GM11168 (cell line): ENCODE results near the gene TMEM170A.
"Not testable (repeated sequence)": the region's sequence is repeated elsewhere in the genome, so short reads cannot be mapped to it uniquely, and the experiment has no call there.

Experiments used
- in situ Hi-C: fragments of 300-500 bp; cut with MboI; formaldehyde crosslinking; loops from one replicate; pipeline ENCODE4 v1.12.0; 2022; ENCODE audit warnings: low sequenced_read_pairs; ENCODE audit not compliant: unreplicated experiment

Gene TMEM170A, protein sequence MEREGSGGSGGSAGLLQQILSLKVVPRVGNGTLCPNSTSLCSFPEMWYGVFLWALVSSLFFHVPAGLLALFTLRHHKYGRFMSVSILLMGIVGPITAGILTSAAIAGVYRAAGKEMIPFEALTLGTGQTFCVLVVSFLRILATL

DNA sequence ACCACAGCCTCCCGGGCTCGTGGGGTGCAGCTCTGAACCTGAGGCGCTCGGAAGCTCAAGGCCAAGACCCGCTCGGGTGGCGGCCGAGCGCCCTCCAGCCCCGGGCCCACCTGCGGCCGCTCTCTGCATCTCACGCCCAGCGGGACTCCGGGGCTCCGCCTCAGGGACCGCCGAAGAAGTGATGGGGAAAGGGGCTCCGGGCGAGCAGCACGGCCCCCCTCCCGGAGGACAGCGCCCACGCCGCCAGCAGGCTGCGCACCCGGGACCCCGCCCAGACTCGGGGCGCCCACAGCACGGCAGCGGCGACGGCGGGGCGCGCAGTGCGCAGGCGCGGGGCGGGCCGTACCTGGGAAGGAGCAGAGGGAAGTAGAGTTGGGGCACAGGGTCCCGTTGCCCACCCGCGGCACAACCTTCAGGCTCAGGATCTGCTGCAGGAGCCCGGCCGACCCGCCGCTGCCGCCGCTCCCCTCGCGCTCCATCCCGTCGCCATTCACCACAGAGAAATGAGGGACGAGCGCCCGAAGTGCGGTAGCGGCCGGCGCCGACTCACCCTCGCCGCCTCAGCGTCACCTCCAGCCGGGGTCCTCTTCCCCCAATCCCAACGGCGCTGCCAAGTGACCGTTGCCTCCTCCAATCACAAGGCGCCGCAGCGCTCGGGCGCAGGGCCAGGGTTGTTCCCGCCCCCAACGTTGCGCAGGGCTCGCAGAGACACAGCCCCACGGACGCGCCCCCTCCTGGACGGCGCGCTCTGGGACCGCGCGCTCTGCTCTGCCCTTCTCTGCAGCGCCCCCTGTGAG is at the start of gene TMEM170A:
TMEM170A (minus strand) TSS at position 568 of the 797 bp plus-strand sequence; CDS start at position 479, 89 bp downstream.
- in situ Hi-C loops = no loop called here

GRCh38 chr16:75506574-75506973 is 42.1 kb upstream of the TMEM170A start:
- in situ Hi-C loops = no loop called here

DNA sequence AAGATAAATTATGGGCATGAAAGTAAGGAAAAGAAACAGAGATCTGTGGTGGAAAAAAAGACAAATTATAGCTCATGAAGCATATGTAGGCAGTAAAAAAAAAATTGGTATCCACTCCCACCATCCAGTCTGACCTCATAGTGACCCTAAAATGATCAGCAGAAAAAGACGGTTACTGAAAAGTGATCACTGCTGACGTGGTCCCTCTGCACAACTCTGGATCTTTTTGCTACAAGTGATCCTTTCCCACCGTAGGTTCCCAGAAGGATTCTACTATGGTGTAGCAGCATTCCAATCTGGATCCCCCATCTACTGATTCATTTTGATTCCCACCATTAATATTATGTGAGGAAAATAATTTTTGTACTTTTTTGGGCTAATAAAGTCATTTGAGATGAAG is 41.6 kb upstream of the TMEM170A start:
- in situ Hi-C loops = no loop called here

- in situ Hi-C loops = no loop called here
These were observed 39.3 kb upstream of the TMEM170A start for GRCh38 chr16:75503801-75504200.

- in situ Hi-C loops = no loop called here
These were observed 38.6 kb upstream of the TMEM170A start for GRCh38 chr16:75502916-75503605.

GRCh38 chr16:75501820-75502219 is 37.3 kb upstream of the TMEM170A start:
- in situ Hi-C loops = not testable (repeated sequence)

DNA sequence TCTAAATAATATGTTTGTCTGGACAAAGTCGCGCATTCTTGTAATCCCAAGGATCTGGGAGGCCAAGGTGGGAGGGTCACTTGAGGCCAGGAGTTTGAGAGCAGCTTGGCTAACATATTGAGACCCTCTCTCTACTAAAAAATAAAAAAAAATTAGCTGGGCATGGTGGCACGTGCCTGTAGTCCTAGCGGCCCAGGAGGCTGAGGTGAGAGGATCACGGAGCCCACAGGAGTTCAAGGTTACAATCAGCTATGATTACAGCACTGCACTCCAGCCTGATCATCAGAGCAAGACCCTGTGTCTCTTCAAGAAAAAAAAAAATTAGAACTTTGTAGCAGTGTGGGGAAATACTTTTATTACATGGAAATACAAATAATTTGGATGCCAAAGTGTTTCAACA is 36.9 kb upstream of the TMEM170A start:
- in situ Hi-C loops = no loop called here

GRCh38 chr16:75498605-75499322 is 34.3 kb upstream of the TMEM170A start:
- in situ Hi-C loops = not testable (repeated sequence)

- in situ Hi-C loops = no loop called here
These were observed 33.1 kb upstream of the TMEM170A start for GRCh38 chr16:75497558-75497957.

DNA sequence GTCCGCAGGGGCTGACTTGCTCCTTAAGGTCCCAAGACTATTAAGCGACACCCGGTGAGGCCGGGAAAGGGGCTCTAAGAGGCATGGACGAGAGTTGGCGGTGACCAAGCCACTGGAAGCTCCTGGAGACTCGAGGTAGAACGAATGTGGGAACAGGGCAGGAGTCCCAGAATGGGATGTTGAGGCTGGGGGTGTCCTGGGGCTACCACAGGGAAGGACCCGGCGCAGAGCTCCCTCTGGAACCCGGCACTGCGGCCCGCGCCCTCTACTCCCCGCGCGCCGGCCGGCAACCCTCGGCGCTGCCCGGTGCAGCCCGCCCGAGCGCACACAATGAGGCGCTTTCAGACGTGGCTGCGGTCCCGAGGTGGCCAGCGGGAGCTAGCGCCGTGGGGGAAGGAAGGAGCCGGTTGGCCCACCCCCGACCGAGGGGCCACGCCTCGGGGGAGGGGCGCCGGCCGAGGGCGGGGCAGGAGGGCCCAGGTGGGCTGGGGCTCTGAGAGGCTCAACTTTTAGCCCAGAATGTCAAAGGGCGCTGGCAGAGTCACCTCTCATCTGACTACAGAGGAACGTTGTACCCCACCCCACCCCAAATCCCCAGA is 30.7 kb upstream of the TMEM170A start, which contains the start of gene CHST6:
CHST6 (minus strand) TSS at position 366 of the 599 bp plus-strand sequence. CDS start 15,613 bp downstream, outside the sequence.
- in situ Hi-C loops = no loop called here

DNA sequence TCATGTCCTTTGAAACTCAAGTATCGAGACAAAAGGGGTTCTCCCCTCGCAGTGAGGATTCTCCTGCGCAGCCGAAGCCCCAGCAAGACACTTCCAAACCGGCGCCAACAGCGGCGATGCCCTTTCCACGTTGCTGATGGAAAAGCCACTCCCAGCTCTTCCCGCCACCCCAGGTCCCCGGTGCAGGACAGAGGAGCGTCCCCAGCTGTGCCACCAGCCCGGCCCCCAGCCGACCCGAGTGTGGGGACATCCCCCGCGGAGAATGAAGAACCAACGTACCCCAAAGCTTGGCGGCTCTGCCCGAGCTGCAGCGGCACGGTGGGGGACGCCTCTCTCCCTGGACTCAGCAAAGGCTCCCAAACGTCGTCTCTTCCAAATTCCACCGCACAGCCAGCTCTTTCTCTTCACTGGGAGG is 30.2 kb upstream of the TMEM170A start:
- in situ Hi-C loops = no loop called here

DNA sequence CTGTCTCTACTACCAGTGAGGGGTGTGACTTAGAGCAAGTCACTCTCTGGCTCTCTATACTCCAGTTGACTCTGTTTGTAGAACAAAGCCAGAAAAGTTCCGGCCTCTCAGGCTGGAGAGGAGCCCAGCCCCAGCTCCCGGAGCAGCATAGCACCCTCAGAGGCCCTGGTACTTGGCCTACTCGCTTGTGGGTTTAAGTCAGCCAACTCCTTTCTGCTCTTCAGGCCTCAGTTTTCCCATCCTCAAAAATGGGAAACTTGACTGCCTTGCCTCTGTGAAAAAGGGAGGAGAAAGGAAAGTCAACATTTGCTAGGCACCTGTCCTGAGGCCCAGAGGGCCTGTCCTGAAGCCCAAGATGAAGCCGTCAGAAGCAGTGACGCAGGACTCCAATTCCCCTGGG is 29.7 kb upstream of the TMEM170A start:
- in situ Hi-C loops = no loop called here

DNA sequence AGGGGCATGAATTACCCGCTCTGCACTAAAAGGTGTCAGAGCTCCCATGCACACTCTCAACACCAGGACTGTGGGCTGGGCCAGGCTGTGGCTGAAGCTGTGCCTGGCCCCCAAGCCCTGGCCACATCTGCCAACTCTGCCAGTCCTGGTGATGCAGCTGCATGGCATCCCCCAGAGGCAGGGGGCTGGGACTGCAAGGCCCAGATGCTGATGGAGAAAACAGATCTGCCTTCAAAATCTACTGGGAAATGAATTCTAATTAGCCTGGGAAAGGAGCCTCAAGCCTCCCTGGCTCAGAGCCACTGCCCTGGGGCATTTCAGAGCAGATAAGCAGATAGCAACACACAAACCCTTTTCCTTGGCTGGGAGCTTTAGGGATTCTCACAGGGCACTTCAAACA is 27.4 kb upstream of the TMEM170A start:
- in situ Hi-C loops = no loop called here

DNA sequence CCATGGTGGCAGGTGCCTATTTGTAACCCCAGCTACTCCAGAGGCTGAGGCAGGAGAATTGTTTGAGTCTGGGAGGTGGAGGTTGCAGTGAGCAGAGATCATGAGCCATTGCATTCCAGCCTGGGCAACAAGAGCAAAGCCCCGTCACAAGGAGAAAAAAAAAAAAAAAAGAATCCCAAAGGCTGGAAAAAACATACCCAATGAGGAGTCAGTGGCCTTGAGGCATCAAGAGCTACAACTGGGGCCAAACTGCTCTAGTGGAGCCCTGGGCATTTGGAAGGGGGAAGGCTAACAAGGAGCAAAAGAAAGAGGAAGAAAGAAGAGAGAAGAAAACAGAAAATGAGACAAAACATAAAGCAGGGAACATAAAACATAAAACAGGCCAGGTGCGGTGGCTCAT is 23.8 kb upstream of the TMEM170A start:
- in situ Hi-C loops = no loop called here

- in situ Hi-C loops = no loop called here
These were observed 22.3 kb upstream of the TMEM170A start for GRCh38 chr16:75486676-75487313.

DNA sequence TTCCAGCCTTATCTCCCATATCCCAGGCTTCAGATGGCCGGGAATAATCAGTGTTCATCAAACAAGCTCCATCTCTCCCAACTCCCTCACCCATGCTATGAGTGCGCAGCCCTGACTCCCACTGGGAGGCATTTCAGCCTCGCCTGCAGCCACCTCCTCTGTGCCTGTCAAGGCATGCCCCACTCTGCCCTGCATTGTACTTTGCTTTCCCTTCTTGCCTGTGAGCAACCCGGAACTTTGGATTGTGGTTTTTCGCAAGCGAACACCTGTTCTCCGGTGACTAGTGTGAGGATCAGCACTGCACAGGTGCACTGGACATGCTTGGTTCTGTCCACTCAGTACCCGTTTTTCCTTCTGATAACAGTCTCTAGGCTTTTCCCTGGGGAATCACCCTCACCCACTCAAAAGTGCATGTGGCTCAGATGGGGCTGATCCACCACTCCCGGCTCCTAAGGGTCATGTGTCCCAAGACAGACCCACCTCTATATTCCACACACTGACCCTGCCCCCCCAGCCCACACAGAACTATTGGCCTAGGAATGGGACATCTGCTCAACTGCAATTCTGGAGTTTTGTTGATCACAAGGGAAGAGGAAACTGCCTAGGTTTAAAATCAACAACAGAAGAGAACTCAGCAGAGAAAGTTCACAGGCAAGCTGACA is 21.7 kb upstream of the TMEM170A start:
- in situ Hi-C loops = no loop called here

GRCh38 chr16:75485230-75486013 is 20.9 kb upstream of the TMEM170A start:
- in situ Hi-C loops = no loop called here

DNA sequence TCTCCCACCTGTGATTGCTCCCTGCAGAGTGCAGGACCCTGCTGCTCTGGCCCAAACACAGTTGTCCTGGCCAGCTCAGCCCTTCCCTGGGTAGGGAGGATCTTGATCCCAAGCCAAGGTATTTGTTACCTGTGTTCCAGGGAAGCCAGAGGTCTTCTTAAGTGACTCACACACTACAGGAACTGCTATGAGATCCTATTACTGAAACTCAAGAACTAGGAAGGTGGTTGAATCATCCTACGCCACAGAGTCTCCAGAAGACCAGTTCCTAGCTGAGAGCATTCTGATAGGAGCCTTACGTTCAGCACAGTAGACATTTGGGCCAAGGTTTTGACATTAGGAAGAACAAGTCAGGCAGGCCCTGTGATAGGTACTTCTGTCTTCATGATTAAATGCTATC is 18.7 kb upstream of the TMEM170A start:
- in situ Hi-C loops = no loop called here
